Parathyroid adenoma (tissue), 2 donors: ENCODE measurements around the gene OGN.

Source experiments
- H2AFZ ChIP-seq: fragments of 300-600 bp; sonication (generic); one replicate; pipeline ENCODE4 v1.7.0; 2017; ENCODE audit warnings: antibody characterized with exemption, mild to moderate bottlenecking
- H3K27ac ChIP-seq: fragments of 300-600 bp; sonication (generic); one replicate; pipeline ENCODE4 v1.7.0; 2017
- H3K27me3 ChIP-seq: fragments of 300-600 bp; sonication (generic); one replicate; pipeline ENCODE4 v1.7.0; 2017; ENCODE audit warnings: low read length; ENCODE audit not compliant: control insufficient read depth, insufficient read depth
- H3K36me3 ChIP-seq: fragments of 300-600 bp; sonication (generic); one replicate; pipeline ENCODE4 v1.7.0; 2017; ENCODE audit warnings: low read length; ENCODE audit not compliant: control insufficient read depth, insufficient read depth
- H3K4me1 ChIP-seq: fragments of 300-600 bp; sonication (generic); one replicate; pipeline ENCODE4 v1.7.0; 2017; ENCODE audit warnings: control low read depth
- H3K4me2 ChIP-seq: fragments of 300-600 bp; sonication (generic); one replicate; pipeline ENCODE4 v1.7.0; 2017; ENCODE audit warnings: low read length
- H3K4me3 ChIP-seq: fragments of 300-600 bp; sonication (generic); one replicate; pipeline ENCODE4 v1.7.0; 2017; ENCODE audit warnings: low read depth, low read length
- H3K79me2 ChIP-seq: fragments of 300-600 bp; sonication (generic); one replicate; pipeline ENCODE4 v1.7.0; 2017; ENCODE audit warnings: control low read depth
- H3K9ac ChIP-seq: fragments of 300-600 bp; sonication (generic); one replicate; pipeline ENCODE4 v1.7.0; 2017; ENCODE audit warnings: mild to moderate bottlenecking
- H3K9me3 ChIP-seq: fragments of 300-600 bp; sonication (generic); one replicate; pipeline ENCODE4 v1.7.0; 2017; ENCODE audit warnings: low read length; ENCODE audit not compliant: control insufficient read depth
- CTCF ChIP-seq: fragments of 300-600 bp; sonication (generic); IDR thresholded peaks from one replicate; pipeline ENCODE4 v1.7.0; 2017; ENCODE audit warnings: antibody characterized with exemption, mild to moderate bottlenecking
- donor health status: primary hyperparathyroidism.

Gene OGN

GRCh38 chr9:92397853-92398252 lies 6.5 kb downstream of the OGN start:
- Histone ChIP-seq H3K4me1 (no peaks in the 10 kb centered on the region), H3K9me3 (no peaks in the 10 kb centered on the region), H3K36me3 (no peaks in the 10 kb centered on the region), H3K27ac (no peak overlapping the region), H2AFZ (no peak overlapping the region), H3K4me3 (no peak overlapping the region), H3K27me3 (no peaks in the 10 kb centered on the region), H3K4me2 (no peak overlapping the region), H3K9ac (no peak overlapping the region), H3K79me2 (no peaks in the 10 kb centered on the region)
- TF ChIP-seq CTCF = no peak

GRCh38 chr9:92395617-92396016 lies 8.8 kb downstream of the OGN start:
- no peak overlapping the region for H3K4me2 ChIP-seq
- no peaks in the 10 kb centered on the region for H3K4me1 ChIP-seq
- no peaks in the 10 kb centered on the region for H3K36me3 ChIP-seq
- no peak overlapping the region for H3K9ac ChIP-seq
- H3K79me2 ChIP-seq = no peaks in the 10 kb centered on the region
- no peak overlapping the region for H3K27ac ChIP-seq
- no peaks in the 10 kb centered on the region for H3K27me3 ChIP-seq
- no peak overlapping the region for H3K4me3 ChIP-seq
- H2AFZ ChIP-seq = no peak overlapping the region
- no peak for TF ChIP-seq CTCF
- H3K9me3 ChIP-seq = no peaks in the 10 kb centered on the region

- H3K27ac ChIP-seq = no peak overlapping the region
- no peaks in the 10 kb centered on the region for H3K4me1 ChIP-seq
- no peak overlapping the region for H3K9ac ChIP-seq
- no peak overlapping the region for H3K4me2 ChIP-seq
- H3K79me2 ChIP-seq = no peaks in the 10 kb centered on the region
- H3K27me3 ChIP-seq = no peaks in the 10 kb centered on the region
- H3K4me3 ChIP-seq = no peak overlapping the region
- no peaks in the 10 kb centered on the region for H3K36me3 ChIP-seq
- no peaks in the 10 kb centered on the region for H3K9me3 ChIP-seq
- TF ChIP-seq CTCF = no peak
- no peak overlapping the region for H2AFZ ChIP-seq
Measured at GRCh38 chr9:92393686-92394085, 10.7 kb downstream of the OGN start.

- Histone ChIP-seq H2AFZ (no peak overlapping the region), H3K36me3 (no peaks in the 10 kb centered on the region), H3K4me1 (no peaks in the 10 kb centered on the region), H3K79me2 (no peaks in the 10 kb centered on the region), H3K27ac (no peak overlapping the region), H3K4me3 (no peak overlapping the region), H3K4me2 (no peak overlapping the region), H3K9me3 (no peaks in the 10 kb centered on the region), H3K9ac (no peak overlapping the region), H3K27me3 (no peaks in the 10 kb centered on the region)
- no peak for TF ChIP-seq CTCF
Measured at GRCh38 chr9:92392690-92393089, 11.7 kb downstream of the OGN start.

- H3K36me3 ChIP-seq = no peaks in the 10 kb centered on the region
- no peak overlapping the region for H2AFZ ChIP-seq
- no peak overlapping the region for H3K4me2 ChIP-seq
- no peak for TF ChIP-seq CTCF
- no peaks in the 10 kb centered on the region for H3K4me1 ChIP-seq
- H3K27ac ChIP-seq = no peak overlapping the region
- H3K79me2 ChIP-seq = no peaks in the 10 kb centered on the region
- H3K27me3 ChIP-seq = no peaks in the 10 kb centered on the region
- H3K9ac ChIP-seq = no peak overlapping the region
- no peak overlapping the region for H3K4me3 ChIP-seq
- H3K9me3 ChIP-seq = no peaks in the 10 kb centered on the region
Measured at GRCh38 chr9:92385953-92386352, 18.4 kb downstream of the OGN start.
